Mammary epithelial cell (primary cell): ENCODE data around the gene GANAB.

Experiments used
- EZH2 ChIP-seq: IDR thresholded peaks from 2 replicates; pipeline ENCODE4 v1.6.1; 2012; ENCODE audit warnings: low read length, inconsistent platforms, borderline replicate concordance
- TF ChIP-seq, protein P1 (sequence below), 2 donors: IDR thresholded peaks in 1 of 2; conservative IDR thresholded peaks in 1 of 2; 2 replicates each; pipeline ENCODE4 v1.5.1; 2011 to 2012; ENCODE audit warnings: inconsistent platforms in 2 of 2, low read length in 2 of 2, mild to moderate bottlenecking in 2 of 2, control low read depth in 1 of 2, low read depth in 1 of 2; ENCODE audit not compliant: insufficient read depth in 1 of 2; ENCODE audit errors: extremely low read depth in 1 of 2

DNA sequence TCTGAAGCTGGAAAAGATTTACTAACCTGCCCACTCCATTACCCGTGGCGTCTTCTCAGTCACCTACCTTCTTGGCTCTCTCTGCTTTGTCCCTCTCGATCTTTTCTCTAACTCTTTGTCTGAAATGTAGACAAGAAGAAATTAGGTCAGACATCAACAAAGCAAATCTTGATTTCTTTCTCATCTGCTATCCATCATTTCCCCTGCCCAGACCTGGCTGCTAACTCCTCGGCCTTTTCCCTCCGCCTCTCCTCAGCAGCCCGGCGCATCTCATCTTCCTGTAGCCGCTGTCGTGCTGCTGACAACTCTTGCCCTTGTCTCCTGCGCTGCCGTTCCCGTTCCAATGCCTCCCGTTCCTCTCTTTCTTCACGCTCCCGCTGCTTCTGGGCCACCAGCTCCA lies 31.3 kb upstream of the GANAB start:
- TF ChIP-seq, protein P1, sequence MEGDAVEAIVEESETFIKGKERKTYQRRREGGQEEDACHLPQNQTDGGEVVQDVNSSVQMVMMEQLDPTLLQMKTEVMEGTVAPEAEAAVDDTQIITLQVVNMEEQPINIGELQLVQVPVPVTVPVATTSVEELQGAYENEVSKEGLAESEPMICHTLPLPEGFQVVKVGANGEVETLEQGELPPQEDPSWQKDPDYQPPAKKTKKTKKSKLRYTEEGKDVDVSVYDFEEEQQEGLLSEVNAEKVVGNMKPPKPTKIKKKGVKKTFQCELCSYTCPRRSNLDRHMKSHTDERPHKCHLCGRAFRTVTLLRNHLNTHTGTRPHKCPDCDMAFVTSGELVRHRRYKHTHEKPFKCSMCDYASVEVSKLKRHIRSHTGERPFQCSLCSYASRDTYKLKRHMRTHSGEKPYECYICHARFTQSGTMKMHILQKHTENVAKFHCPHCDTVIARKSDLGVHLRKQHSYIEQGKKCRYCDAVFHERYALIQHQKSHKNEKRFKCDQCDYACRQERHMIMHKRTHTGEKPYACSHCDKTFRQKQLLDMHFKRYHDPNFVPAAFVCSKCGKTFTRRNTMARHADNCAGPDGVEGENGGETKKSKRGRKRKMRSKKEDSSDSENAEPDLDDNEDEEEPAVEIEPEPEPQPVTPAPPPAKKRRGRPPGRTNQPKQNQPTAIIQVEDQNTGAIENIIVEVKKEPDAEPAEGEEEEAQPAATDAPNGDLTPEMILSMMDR (conservative IDR thresholded peaks at IDR 0.05 in 1 of 2, IDR thresholded peaks at IDR 0.05 in 1 of 2; ENCODE audit: extremely low read depth in 1 of 2, insufficient read depth in 1 of 2, low read depth in 1 of 2, low read length in 2 of 2): no peak
- TF ChIP-seq EZH2: no peak
